Immature natural killer cell (primary cell): ENCODE results near the gene AKTIP. TPM values are rescaled to one million over a fixed set of nuclear protein-coding genes. Genes with fewer than 3 reads are reported as not detected.
A peak's percentile ranks its signal among the peaks of the same experiment; 100 is the strongest.
"Not testable (repeated sequence)": the region's sequence is repeated elsewhere in the genome, so short reads cannot be mapped to it uniquely, and the experiment has no call there.

Experiments used
- DNase-seq, 3 donors: peaks; one replicate each; pipeline ENCODE4 v3.0.0; 2022; ENCODE audit warnings: mixed read lengths in 1 of 3
- H3K27ac Mint-ChIP-seq, 6 donors: one replicate each; pipeline ENCODE4 v1.8.0; 2020; ENCODE audit warnings: mixed read lengths in 6 of 6, mild to moderate bottlenecking in 5 of 6, inconsistent platforms in 4 of 6, moderate library complexity in 3 of 6
- H3K27me3 Mint-ChIP-seq, 3 donors: one replicate each; pipeline ENCODE4 v1.8.0; 2020 to 2021; ENCODE audit warnings: low read depth in 3 of 3, mild to moderate bottlenecking in 3 of 3, mixed read lengths in 3 of 3, moderate library complexity in 3 of 3, inconsistent platforms in 1 of 3
- H3K36me3 Mint-ChIP-seq, 3 donors: one replicate each; pipeline ENCODE4 v1.8.0; 2020; ENCODE audit warnings: mixed read lengths in 3 of 3, inconsistent platforms in 2 of 3, mild to moderate bottlenecking in 2 of 3
- H3K4me1 Mint-ChIP-seq, 2 donors: one replicate each; pipeline ENCODE4 v1.8.0; 2020; ENCODE audit warnings: inconsistent platforms in 2 of 2, mild to moderate bottlenecking in 2 of 2, mixed read lengths in 2 of 2, moderate library complexity in 1 of 2
- H3K4me3 Mint-ChIP-seq, 5 donors: one replicate each; pipeline ENCODE4 v1.8.0; 2020; ENCODE audit warnings: mild to moderate bottlenecking in 5 of 5, mixed read lengths in 5 of 5, inconsistent platforms in 3 of 5, moderate library complexity in 3 of 5
- H3K9me3 Mint-ChIP-seq, 6 donors: one replicate each; pipeline ENCODE4 v1.8.0; 2020; ENCODE audit warnings: mild to moderate bottlenecking in 6 of 6, mixed read lengths in 6 of 6, inconsistent platforms in 4 of 6, moderate library complexity in 3 of 6
- polyA plus RNA-seq, 3 donors: library from polyadenylated mRNA; unstranded; fragments of 300-500 nt; fragmentation: Illumina TruSeq; gene quantifications; one replicate each; pipeline ENCODE4 v1.2.3, GENCODE V29; 2021

The AKTIP gene
- polyA plus RNA-seq, 3 donors from 2014 or later: 23.3 to 32.0 (median 30.9) TPM

GRCh38 chr16:53528797-53529196, 25.8 kb upstream of the AKTIP start:
- Mint-ChIP-seq H3K9me3 (no peaks in the 10 kb centered on the region), H3K27ac (no peak overlapping the region), H3K36me3 (no peaks in the 10 kb centered on the region), H3K4me3 (no peak overlapping the region), H3K4me1 (peaks cover 0 to 4% of the 10 kb centered on the region in 2 donors), H3K27me3 (peaks cover 0 to 2% (median 0%) of the 10 kb centered on the region in 3 donors)
- no peak for DNase-seq

DNA sequence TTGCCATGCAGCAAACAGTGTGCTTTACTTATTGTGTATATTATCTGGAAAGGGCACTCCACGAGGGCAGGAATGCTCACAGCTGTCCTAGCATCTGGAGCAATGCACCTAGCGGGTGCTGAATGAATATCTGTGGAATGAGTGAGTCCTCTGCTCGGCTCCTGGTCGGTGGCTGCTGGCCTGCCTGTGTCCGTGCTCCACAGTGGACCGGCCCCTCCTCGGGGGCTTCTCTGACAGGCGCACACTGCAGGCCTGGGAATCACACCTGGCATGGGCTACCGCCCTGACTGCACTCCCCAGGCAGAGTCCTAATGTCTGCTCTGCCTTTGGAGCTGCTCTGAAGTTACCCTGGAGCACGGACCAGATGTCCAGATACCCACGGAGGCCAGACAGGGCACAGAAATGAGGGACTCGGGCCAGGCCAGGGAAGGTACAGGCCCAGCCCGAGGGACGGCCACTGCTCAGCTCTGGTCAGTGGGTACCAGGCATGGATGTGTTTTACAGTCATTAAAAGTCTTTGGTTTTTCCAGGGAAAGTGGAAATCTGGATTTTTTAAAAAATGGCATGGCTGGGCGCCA, 21.1 kb upstream of the AKTIP start:
- no peak for DNase-seq
- peaks cover 2 to 6% (median 2%) of the 10 kb centered on the region in 3 donors for H3K27me3 Mint-ChIP-seq

GRCh38 chr16:53523126-53523804, 20.3 kb upstream of the AKTIP start:
- no peak for DNase-seq
- H3K27me3 Mint-ChIP-seq: peaks cover 6 to 11% (median 8%) of the 10 kb centered on the region in 3 donors
- no peak overlapping the region for H3K4me3 Mint-ChIP-seq
- H3K9me3 Mint-ChIP-seq: no peaks in the 10 kb centered on the region
- peak overlapping the region in 1 of 6 donors; percentile 73 for H3K27ac Mint-ChIP-seq
- peaks cover 0 to 4% (median 0%) of the 10 kb centered on the region in 3 donors for H3K36me3 Mint-ChIP-seq
- peaks cover 25 to 29% of the 10 kb centered on the region in 2 donors for H3K4me1 Mint-ChIP-seq

More for the DNA sequence above, 21.1 kb upstream of the AKTIP start:
- no peaks in the 10 kb centered on the region for H3K9me3 Mint-ChIP-seq
- no peak overlapping the region for H3K27ac Mint-ChIP-seq
- H3K36me3 Mint-ChIP-seq: peaks cover 0 to 4% (median 0%) of the 10 kb centered on the region in 3 donors
- no peak overlapping the region for H3K4me3 Mint-ChIP-seq
- peaks cover 17 to 21% of the 10 kb centered on the region in 2 donors for H3K4me1 Mint-ChIP-seq

DNA sequence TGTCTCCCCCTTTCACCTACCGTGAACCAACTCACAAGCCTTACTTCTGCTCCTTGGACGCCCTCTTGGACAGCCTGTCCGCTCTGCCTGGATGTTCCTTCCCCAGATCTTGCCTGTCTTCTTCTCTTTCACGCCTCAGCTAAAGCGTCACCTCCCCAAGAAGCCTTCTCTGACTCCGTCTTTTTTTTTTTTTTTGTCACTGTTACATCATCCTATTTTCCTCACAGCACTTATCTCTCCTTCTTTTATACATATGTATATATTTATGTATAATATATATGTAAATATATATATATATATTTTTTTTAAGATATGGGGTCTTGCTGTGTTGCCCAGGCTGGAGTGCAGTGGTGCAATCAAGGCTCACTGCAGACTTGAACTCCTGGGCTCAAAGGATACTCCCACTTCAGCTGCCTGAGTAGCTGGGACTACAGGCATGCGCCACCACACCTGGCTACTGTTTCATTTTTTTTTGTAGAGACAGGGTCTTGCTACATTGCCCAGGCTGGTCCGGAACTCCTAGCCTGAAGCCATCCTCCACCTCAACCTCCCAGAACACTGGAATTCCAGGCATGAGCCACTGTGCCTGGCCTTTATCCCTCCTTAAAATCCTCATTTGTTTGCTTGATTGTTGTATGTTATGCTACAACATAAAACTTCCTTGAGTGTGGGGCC, 16.5 kb upstream of the AKTIP start:
- Mint-ChIP-seq H3K27me3 (peaks cover 4 to 13% (median 13%) of the 10 kb centered on the region in 3 donors), H3K36me3 (peaks cover 0 to 4% (median 0%) of the 10 kb centered on the region in 3 donors), H3K4me3 (peak overlapping the region; percentile 81 to 93 (median 84)), H3K27ac (peak overlapping the region; percentile 87 to 98 (median 92)), H3K4me1 (peaks cover 57 to 66% of the 10 kb centered on the region in 2 donors), H3K9me3 (peaks cover 0 to 2% (median 0%) of the 10 kb centered on the region in 6 donors)
- peak; percentile 37 to 43 (median 38) for DNase-seq

GRCh38 chr16:53518550-53519416, 15.8 kb upstream of the AKTIP start:
- Mint-ChIP-seq H3K27me3 (peaks cover 4 to 16% (median 13%) of the 10 kb centered on the region in 3 donors), H3K36me3 (peaks cover 0 to 9% (median 0%) of the 10 kb centered on the region in 3 donors), H3K4me1 (peaks cover 64 to 74% of the 10 kb centered on the region in 2 donors), H3K4me3 (peak overlapping the region; percentile 81 to 93 (median 84)), H3K9me3 (peaks cover 0 to 2% (median 0%) of the 10 kb centered on the region in 6 donors), H3K27ac (peak overlapping the region; percentile 87 to 98 (median 92))
- DNase-seq: peak; percentile 87 to 89 (median 88)

DNA sequence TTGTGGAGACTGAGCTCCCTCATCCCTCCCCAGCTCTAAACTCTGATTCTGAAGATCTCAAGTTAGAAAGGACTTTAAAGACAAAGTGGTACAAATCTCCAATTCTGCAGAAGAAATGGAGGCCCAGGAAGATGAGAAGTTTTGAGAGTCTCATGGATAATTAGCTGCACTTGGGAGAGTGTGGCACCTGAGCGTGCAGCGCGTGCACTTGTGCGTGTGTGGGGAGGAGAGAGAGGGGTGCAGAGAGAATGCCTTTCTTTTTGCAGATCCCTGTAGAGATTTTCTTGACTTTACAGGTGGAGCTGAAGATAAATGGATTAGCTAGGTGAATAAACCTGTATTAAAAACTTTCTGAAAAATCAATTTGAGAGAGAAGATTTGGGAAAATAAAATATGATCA, 14.8 kb upstream of the AKTIP start:
- peak overlapping the region; percentile 87 to 95 (median 90) for H3K27ac Mint-ChIP-seq
- peaks cover 0 to 2% (median 0%) of the 10 kb centered on the region in 6 donors for H3K9me3 Mint-ChIP-seq
- peaks cover 73 to 83% of the 10 kb centered on the region in 2 donors for H3K4me1 Mint-ChIP-seq
- H3K27me3 Mint-ChIP-seq: peaks cover 4 to 16% (median 11%) of the 10 kb centered on the region in 3 donors
- peak overlapping the region; percentile 81 to 93 (median 84) for H3K4me3 Mint-ChIP-seq
- H3K36me3 Mint-ChIP-seq: peaks cover 0 to 9% (median 0%) of the 10 kb centered on the region in 3 donors
- DNase-seq: no peak

- H3K9me3 Mint-ChIP-seq: peaks cover 0 to 2% (median 0%) of the 10 kb centered on the region in 6 donors
- H3K27ac Mint-ChIP-seq: peak overlapping the region in 2 of 6 donors; percentile 14 to 21
- H3K4me1 Mint-ChIP-seq: peaks cover 92 to 99% of the 10 kb centered on the region in 2 donors
- DNase-seq: no peak
- H3K4me3 Mint-ChIP-seq: peak overlapping the region in 4 of 5 donors; percentile 3 to 66 (median 18)
- peaks cover 5 to 16% (median 11%) of the 10 kb centered on the region in 3 donors for H3K27me3 Mint-ChIP-seq
- H3K36me3 Mint-ChIP-seq: peaks cover 0 to 5% (median 0%) of the 10 kb centered on the region in 3 donors
Measured at GRCh38 chr16:53515811-53516210, 12.8 kb upstream of the AKTIP start.

DNA sequence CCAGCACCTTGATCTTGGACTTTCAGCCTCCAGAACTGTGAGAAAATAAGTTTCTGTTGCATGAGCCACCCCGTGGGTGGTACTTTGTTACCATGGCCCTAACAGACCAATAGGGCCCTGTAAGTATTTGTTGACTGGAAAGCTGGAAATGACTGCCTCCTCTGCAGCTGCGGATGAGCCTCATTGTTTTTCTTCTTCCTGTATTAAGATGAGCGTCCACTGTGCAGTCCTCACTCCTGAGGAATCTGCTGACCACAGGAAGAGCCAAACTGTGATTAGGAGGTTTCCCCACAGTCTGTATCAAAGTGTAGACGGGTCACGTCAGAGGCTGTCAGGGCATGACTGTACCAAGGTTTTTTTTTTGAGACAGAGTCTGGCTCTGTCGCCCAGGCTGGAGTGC, 12.2 kb upstream of the AKTIP start:
- Mint-ChIP-seq H3K4me1 (peaks cover 92 to 100% of the 10 kb centered on the region in 2 donors), H3K4me3 (peak overlapping the region in 2 of 5 donors; percentile 4 to 39), H3K27ac (peak overlapping the region in 3 of 6 donors; percentile 14 to 51 (median 18)), H3K27me3 (peaks cover 5 to 16% (median 11%) of the 10 kb centered on the region in 3 donors), H3K36me3 (peaks cover 0 to 5% (median 0%) of the 10 kb centered on the region in 3 donors), H3K9me3 (peaks cover 0 to 2% (median 0%) of the 10 kb centered on the region in 6 donors)
- DNase-seq: no peak

GRCh38 chr16:53512795-53513194, 9.8 kb upstream of the AKTIP start:
- not testable (repeated sequence) for DNase-seq, H3K9me3 Mint-ChIP-seq, H3K36me3 Mint-ChIP-seq
- Mint-ChIP-seq H3K4me1 (peaks cover 74 to 83% of the 10 kb centered on the region in 2 donors), H3K27ac (peak overlapping the region in 3 of 6 donors; percentile 54 to 82 (median 79)), H3K27me3 (peaks cover under 1 to 12% (median 1%) of the 10 kb centered on the region in 3 donors), H3K4me3 (peak overlapping the region in 2 of 5 donors; percentile 2 to 30)

DNA sequence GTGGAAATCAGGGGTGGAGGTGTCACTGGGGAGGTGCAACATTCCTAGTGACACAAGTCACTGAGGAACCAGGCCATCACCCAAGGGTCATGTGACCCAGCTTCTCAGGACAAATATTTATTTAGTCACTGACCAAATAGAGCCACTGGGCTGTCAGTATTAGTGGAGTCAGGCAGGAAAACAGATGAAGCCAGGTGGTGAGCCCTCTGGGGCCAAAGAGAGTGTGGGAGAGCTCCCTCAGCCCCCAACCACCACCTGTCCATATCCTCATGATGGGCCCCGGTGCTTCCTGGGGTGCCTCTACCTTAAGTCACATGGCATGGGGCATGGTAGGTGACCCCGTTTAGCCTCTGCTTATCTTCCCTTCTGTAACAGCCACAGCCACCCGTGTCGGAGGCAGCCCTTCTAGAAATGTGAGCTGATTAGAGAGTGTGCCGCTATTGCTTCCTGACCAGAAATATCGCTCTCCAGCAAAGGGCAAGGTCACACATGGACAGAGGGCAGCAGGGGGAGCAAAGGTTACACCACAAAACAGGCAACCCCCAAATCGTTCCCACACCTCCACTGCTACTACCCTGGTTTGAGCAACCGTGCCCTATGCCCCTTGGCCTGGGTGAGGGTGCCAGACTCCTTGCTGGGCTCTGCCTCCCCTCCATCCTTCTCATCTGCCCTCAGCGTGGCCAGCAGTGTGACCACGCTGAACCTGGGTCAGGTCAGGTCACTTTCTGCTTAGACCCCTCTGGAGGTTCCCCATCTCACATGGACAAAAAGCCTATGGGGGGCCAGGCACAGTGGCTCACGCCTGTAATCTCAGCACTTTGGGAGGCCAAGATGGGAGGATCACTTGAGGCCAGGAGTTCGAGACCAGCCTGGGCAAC, 8.6 kb upstream of the AKTIP start:
- Mint-ChIP-seq H3K36me3 (peaks cover 0 to 8% (median 0%) of the 10 kb centered on the region in 3 donors), H3K4me3 (peak overlapping the region in 1 of 5 donors; percentile 46), H3K9me3 (peaks cover 0 to 2% (median 0%) of the 10 kb centered on the region in 6 donors), H3K27ac (peak overlapping the region in 4 of 6 donors; percentile 35 to 88 (median 54)), H3K27me3 (peaks cover 0 to 7% (median 1%) of the 10 kb centered on the region in 3 donors), H3K4me1 (peaks cover 63 to 71% of the 10 kb centered on the region in 2 donors)
- no peak for DNase-seq

DNA sequence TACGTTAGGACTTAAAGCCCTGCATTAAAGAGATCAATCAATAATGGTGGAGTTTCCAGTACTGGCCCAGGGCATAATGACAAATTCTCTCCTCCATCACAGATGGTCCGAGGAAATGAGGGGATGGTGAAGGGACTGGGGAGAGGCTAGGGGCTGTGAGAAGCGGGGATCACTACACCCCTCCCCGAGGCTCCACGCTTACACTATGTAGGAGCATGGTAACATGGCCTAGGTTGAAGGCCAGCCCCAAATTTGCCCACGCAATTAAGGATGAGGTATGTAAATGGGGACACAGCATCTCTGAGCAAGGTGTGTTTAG, 8.0 kb upstream of the AKTIP start:
- Mint-ChIP-seq H3K4me3 (peak overlapping the region in 1 of 5 donors; percentile 3), H3K27me3 (peaks cover 0 to 7% (median 1%) of the 10 kb centered on the region in 3 donors), H3K4me1 (peaks cover 59 to 65% of the 10 kb centered on the region in 2 donors), H3K9me3 (peaks cover 0 to 2% (median 0%) of the 10 kb centered on the region in 6 donors), H3K27ac (peak overlapping the region in 4 of 6 donors; percentile 38 to 88 (median 69)), H3K36me3 (peaks cover 0 to 8% (median 0%) of the 10 kb centered on the region in 3 donors)
- DNase-seq: no peak

GRCh38 chr16:53510704-53511070, 7.7 kb upstream of the AKTIP start:
- Mint-ChIP-seq H3K36me3 (peaks cover 0 to 8% (median 0%) of the 10 kb centered on the region in 3 donors), H3K4me1 (peaks cover 56 to 61% of the 10 kb centered on the region in 2 donors), H3K27me3 (peaks cover 0 to 7% (median 1%) of the 10 kb centered on the region in 3 donors), H3K9me3 (no peaks in the 10 kb centered on the region), H3K4me3 (peak overlapping the region in 4 of 5 donors; percentile 67 to 77 (median 74)), H3K27ac (peak overlapping the region; percentile 11 to 88 (median 54))
- DNase-seq: no peak
